Epithelial cell of esophagus (primary cell): Measurements from ENCODE around the gene THAP7.

ENCODE experiments used
- DNase-seq: peaks from one replicate; pipeline ENCODE4 v3.0.0; 2010; ENCODE audit warnings: low read depth
- H3K4me3 ChIP-seq: 2 replicates; pipeline ENCODE4 v1.5.1; 2011; ENCODE audit warnings: mild to moderate bottlenecking, low read length, control low read depth
- CTCF ChIP-seq: IDR thresholded peaks from 2 replicates; pipeline ENCODE4 v1.5.1; 2011; ENCODE audit warnings: low read depth, mild to moderate bottlenecking, low read length, control low read depth, inconsistent platforms; ENCODE audit not compliant: insufficient read depth; ENCODE audit errors: missing control alignments

THAP7 gene

GRCh38 chr22:20951151-20951931 lies 50.6 kb downstream of the THAP7 start:
- TF ChIP-seq CTCF = no peak
- H3K4me3 ChIP-seq = no peak overlapping the region
- DNase-seq = no peak

- DNase-seq = no peak
These were observed 52.2 kb downstream of the THAP7 start for GRCh38 chr22:20949698-20950183.

More at GRCh38 chr22:20949698-20950183, 52.2 kb downstream of the THAP7 start:
- H3K4me3 ChIP-seq = no peak overlapping the region
- no peak for TF ChIP-seq CTCF
